Loucy (cell line): ENCODE results near the gene PRSS56.

Experiments
- H2AFZ ChIP-seq: fragments of 200-600 bp; sonication (generic); 2 replicates; pipeline ENCODE4 v1.6.0; 2016; ENCODE audit warnings: antibody characterized with exemption, mild to moderate bottlenecking, low read length, moderate library complexity
- H3F3A ChIP-seq: fragments of 200-600 bp; 2 replicates; pipeline ENCODE4 v1.6.0; 2016; ENCODE audit warnings: antibody characterized with exemption, low read depth, mild to moderate bottlenecking
- H3K27me3 ChIP-seq: fragments of 200-600 bp; sonication (generic); 2 replicates; pipeline ENCODE4 v1.6.1; 2014; ENCODE audit warnings: low read length, mild to moderate bottlenecking; ENCODE audit not compliant: insufficient read depth, poor library complexity, severe bottlenecking
- H3K36me3 ChIP-seq: fragments of 200-600 bp; sonication (generic); 2 replicates; pipeline ENCODE4 v1.6.1; 2016; ENCODE audit warnings: low read length; ENCODE audit not compliant: insufficient read depth
- H3K4me1 ChIP-seq: fragments of 200-600 bp; sonication (generic); 2 replicates; pipeline ENCODE4 v1.5.1; 2014; ENCODE audit warnings: low read length, mild to moderate bottlenecking; ENCODE audit not compliant: insufficient read depth, poor library complexity, severe bottlenecking
- H3K4me2 ChIP-seq: fragments of 200-600 bp; sonication (generic); 2 replicates; pipeline ENCODE4 v1.6.0; 2014; ENCODE audit warnings: antibody characterized with exemption, low read length, low read depth, mild to moderate bottlenecking; ENCODE audit not compliant: poor library complexity, severe bottlenecking
- H3K4me3 ChIP-seq: fragments of 200-600 bp; sonication (generic); 2 replicates; pipeline ENCODE4 v1.5.1; 2014; ENCODE audit warnings: low read length, mild to moderate bottlenecking, mixed read lengths; ENCODE audit not compliant: poor library complexity, severe bottlenecking
- H3K79me2 ChIP-seq: fragments of 200-600 bp; sonication (generic); 2 replicates; pipeline ENCODE4 v1.6.1; 2014; ENCODE audit warnings: low read length; ENCODE audit not compliant: insufficient read depth
- H3K9ac ChIP-seq: fragments of 200-600 bp; sonication (generic); 2 replicates; pipeline ENCODE4 v1.6.0; 2014; ENCODE audit warnings: mild to moderate bottlenecking, low read depth, low read length, moderate library complexity; ENCODE audit not compliant: poor library complexity, severe bottlenecking
- H3K9me2 ChIP-seq: fragments of 200-600 bp; sonication (generic); replicated peaks from 2 replicates; pipeline ENCODE4 v1.6.1; 2016; ENCODE audit warnings: low read depth, low read length, mixed read lengths
- H3K9me3 ChIP-seq: fragments of 200-600 bp; sonication (generic); 2 replicates; pipeline ENCODE4 v1.6.1; 2014; ENCODE audit warnings: mild to moderate bottlenecking, antibody characterized with exemption, low read length, low read depth; ENCODE audit not compliant: insufficient read depth
- H4K20me1 ChIP-seq: fragments of 200-600 bp; sonication (generic); 2 replicates; pipeline ENCODE4 v1.6.0; 2014; ENCODE audit warnings: antibody characterized with exemption, low read length, mild to moderate bottlenecking; ENCODE audit not compliant: insufficient read depth, poor library complexity, severe bottlenecking
- EZH2phosphoT487 ChIP-seq: fragments of 200-600 bp; IDR thresholded peaks from 2 replicates; pipeline ENCODE4 v1.6.1; 2018; ENCODE audit warnings: antibody characterized with exemption, mild to moderate bottlenecking, moderate library complexity, borderline replicate concordance
- TF ChIP-seq, protein P1 (sequence below): fragments of 200-600 bp; sonication (generic); conservative IDR thresholded peaks from 2 replicates; pipeline ENCODE4 v1.5.1; 2014; ENCODE audit warnings: mild to moderate bottlenecking, antibody characterized with exemption, low read length

The PRSS56 gene

DNA sequence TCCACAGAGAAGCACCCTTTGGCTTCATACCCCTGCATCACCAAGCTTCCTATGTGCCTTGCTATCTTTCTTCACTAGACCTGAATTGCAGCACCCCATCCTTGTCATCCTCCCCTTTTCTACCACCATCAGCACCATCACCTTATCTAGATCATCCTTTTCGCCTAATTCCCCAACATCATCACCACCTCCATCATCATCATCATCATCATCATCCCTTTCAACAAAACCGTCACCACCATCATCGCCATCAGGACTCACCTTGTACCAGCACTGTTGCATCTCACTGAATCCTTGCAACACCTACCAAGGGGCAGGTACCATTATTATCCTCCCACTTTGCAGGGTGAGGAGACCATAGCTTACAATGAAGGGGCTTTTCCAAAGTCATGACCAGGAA is 21.7 kb upstream of the PRSS56 start:
- Histone ChIP-seq H4K20me1 (no peaks in the 10 kb centered on the region), H3K36me3 (no peaks in the 10 kb centered on the region), H3K9me2 (no peaks in the 10 kb centered on the region), H3K9me3 (no peaks in the 10 kb centered on the region), H2AFZ (no peak overlapping the region), H3K4me1 (no peaks in the 10 kb centered on the region), H3K79me2 (no peaks in the 10 kb centered on the region), H3K4me2 (no peak overlapping the region), H3K27me3 (no peaks in the 10 kb centered on the region), H3K4me3 (no peak overlapping the region), H3K9ac (no peak overlapping the region), H3F3A (no peaks in the 10 kb centered on the region)
- TF ChIP-seq, protein P1, sequence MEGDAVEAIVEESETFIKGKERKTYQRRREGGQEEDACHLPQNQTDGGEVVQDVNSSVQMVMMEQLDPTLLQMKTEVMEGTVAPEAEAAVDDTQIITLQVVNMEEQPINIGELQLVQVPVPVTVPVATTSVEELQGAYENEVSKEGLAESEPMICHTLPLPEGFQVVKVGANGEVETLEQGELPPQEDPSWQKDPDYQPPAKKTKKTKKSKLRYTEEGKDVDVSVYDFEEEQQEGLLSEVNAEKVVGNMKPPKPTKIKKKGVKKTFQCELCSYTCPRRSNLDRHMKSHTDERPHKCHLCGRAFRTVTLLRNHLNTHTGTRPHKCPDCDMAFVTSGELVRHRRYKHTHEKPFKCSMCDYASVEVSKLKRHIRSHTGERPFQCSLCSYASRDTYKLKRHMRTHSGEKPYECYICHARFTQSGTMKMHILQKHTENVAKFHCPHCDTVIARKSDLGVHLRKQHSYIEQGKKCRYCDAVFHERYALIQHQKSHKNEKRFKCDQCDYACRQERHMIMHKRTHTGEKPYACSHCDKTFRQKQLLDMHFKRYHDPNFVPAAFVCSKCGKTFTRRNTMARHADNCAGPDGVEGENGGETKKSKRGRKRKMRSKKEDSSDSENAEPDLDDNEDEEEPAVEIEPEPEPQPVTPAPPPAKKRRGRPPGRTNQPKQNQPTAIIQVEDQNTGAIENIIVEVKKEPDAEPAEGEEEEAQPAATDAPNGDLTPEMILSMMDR = no peak
- no peak for TF ChIP-seq EZH2phosphoT487

DNA sequence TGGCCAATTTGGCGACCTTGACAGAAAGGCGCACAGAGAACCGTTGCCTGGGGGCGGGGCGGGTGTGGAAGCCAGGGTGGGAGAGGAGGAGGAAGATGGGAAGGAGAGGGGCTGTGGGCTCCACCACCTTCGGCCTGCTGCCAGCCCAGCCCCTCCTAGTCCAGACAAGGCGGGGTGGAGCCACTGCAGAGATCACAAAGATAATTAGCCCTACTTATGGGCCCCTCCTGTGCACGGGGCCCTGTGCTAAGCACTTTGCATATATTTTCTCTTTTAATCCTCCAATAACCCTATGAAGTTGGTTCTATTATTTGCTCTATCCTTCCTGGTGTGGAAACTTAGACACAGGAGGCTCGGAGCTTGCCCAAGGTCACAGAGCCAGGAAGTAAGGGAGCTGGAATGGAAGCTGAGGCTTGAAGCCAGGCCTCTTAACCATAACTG is 18.8 kb upstream of the PRSS56 start:
- H3K9ac ChIP-seq = no peak overlapping the region
- TF ChIP-seq, protein P1 = no peak
- TF ChIP-seq EZH2phosphoT487 = no peak
- H3K9me3 ChIP-seq = no peaks in the 10 kb centered on the region
- H3K4me2 ChIP-seq = no peak overlapping the region
- no peaks in the 10 kb centered on the region for H4K20me1 ChIP-seq
- no peak overlapping the region for H3K4me3 ChIP-seq
- H3K4me1 ChIP-seq = no peaks in the 10 kb centered on the region
- H2AFZ ChIP-seq = no peak overlapping the region
- no peaks in the 10 kb centered on the region for H3F3A ChIP-seq
- H3K79me2 ChIP-seq = no peaks in the 10 kb centered on the region
- no peaks in the 10 kb centered on the region for H3K9me2 ChIP-seq
- H3K36me3 ChIP-seq = no peaks in the 10 kb centered on the region
- no peaks in the 10 kb centered on the region for H3K27me3 ChIP-seq

DNA sequence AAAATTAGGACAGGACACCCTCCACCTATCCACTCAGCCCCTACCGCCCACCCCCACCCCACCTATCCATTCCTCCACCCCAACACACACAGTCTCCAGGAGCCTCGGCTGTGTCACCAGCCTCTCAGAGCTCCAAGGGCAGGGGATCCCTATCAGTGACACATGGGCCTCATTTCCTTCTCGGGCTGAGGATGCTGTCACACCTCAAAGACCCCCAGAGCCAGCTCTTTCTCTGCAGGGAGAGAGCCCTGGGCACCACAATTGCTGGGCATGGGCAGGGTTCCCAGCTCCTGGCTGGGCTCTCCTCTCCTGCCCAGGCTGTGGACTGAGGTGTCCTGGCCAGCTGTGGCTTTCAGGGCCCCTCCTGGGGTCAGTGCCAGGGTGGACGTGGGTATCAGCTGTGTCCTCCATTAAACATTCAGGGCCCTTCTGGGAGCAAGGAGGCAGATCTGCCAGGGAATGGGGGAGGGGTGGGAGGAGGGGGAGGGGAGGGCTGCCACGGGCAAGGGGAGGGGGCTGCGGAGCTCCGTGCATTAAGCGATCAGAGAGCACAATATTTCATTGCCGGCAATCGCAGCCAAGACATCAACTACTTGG is 18.3 kb upstream of the PRSS56 start:
- Histone ChIP-seq H3K27me3 (no peaks in the 10 kb centered on the region), H3F3A (no peaks in the 10 kb centered on the region), H3K4me1 (no peaks in the 10 kb centered on the region), H2AFZ (no peak overlapping the region), H3K36me3 (no peaks in the 10 kb centered on the region), H3K79me2 (no peaks in the 10 kb centered on the region), H3K9me2 (no peaks in the 10 kb centered on the region), H3K4me2 (no peak overlapping the region), H4K20me1 (no peaks in the 10 kb centered on the region), H3K4me3 (no peak overlapping the region), H3K9ac (no peak overlapping the region), H3K9me3 (no peaks in the 10 kb centered on the region)
- TF ChIP-seq EZH2phosphoT487 = no peak
- TF ChIP-seq, protein P1 = no peak
